NCI-H774 (cell line): ENCODE measurements around the gene MAGEH1.
"Not testable (repeated sequence)": the region's sequence is repeated elsewhere in the genome, so short reads cannot be mapped to it uniquely, and the experiment has no call there.

Experiments used
- DNase-seq: peaks from one replicate; lab custom pipeline; 2025; lab: John Stamatoyannopoulos, UW

MAGEH1 gene, protein sequence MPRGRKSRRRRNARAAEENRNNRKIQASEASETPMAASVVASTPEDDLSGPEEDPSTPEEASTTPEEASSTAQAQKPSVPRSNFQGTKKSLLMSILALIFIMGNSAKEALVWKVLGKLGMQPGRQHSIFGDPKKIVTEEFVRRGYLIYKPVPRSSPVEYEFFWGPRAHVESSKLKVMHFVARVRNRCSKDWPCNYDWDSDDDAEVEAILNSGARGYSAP

DNA sequence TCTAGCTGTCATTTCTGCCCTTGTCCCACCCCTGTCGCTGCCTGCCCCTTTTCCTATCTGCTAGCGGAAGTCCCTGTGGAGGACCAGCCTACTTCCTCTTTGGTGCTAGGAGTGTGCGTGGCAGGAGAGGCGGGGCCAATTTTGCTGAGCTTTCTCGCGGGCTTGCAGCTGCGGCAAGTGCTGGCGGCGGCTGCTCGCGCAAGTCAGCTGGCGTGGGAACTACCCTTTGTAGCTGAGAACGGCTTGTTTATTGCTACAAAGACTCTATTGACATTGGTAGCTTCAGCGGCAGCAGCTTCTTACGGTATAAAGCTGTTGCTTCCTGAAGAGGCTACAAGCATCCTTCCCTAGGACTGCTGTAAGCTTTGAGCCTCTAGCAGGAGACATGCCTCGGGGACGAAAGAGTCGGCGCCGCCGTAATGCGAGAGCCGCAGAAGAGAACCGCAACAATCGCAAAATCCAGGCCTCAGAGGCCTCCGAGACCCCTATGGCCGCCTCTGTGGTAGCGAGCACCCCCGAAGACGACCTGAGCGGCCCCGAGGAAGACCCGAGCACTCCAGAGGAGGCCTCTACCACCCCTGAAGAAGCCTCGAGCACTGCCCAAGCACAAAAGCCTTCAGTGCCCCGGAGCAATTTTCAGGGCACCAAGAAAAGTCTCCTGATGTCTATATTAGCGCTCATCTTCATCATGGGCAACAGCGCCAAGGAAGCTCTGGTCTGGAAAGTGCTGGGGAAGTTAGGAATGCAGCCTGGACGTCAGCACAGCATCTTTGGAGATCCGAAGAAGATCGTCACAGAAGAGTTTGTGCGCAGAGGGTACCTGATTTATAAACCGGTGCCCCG is at the start of gene MAGEH1:
MAGEH1 (plus strand) TSS at position 138 of the 843 bp plus-strand sequence; CDS start at position 386, 248 bp downstream.
- peak; percentile 41 for DNase-seq

DNA sequence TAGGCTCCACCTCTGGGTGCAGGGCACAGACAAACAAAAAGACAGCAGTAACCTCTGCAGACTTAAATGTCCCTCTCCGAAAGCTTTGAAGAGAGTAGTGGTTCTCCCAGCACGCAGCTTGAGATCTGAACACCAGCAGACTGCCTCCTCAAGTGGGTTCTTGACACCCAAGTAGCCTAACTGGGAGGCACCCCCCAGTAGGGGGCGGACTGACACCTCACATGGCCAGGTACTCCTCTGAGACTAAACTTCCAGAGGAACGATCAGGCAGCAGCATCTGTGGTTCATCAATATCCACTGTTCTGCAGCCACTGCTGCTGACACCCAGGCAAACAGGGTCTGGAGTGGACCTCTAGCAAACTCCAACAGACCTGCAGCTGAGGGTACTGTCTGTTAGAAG is 24.8 kb upstream of the MAGEH1 start:
- DNase-seq = not testable (repeated sequence)

DNA sequence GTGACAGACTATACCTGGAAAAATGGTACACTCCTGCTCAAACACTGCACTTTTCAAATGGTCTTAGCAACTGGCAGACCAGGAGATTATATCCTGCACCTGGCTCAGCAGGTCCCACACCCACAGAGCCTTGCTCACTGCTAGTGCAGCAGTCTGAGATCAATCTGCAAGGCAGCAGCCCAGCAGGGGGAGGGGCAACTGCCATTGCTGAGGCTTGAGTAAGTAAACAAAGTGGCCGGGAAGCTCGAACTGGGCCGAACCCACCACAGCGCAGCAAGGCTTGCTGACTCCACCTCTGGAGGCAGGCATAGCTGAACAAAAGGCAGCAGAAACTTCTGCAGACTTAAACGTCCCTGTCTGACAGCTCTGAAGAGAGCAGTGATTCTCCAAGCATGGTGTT is 8.5 kb upstream of the MAGEH1 start:
- DNase-seq = not testable (repeated sequence)

DNA sequence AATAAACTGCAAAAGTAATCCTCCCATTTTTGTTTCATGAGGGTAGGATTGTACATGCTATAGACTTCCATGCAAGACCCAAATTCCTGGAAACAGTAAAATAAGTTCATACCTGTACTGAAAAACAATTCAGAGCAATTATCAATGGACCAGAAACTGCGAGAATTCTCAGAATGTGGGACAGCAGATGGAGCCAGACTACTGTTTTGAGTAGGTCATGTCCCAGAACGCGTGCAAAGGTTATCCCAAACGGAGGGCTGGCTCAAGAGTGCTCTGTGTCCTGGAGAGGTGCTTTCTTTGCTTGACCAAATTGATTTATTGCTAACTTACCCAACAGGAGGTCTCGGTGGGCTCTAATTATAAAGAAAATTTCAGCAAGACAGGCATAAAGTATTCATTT is 1.7 kb upstream of the MAGEH1 start:
- DNase-seq = no peak

DNA sequence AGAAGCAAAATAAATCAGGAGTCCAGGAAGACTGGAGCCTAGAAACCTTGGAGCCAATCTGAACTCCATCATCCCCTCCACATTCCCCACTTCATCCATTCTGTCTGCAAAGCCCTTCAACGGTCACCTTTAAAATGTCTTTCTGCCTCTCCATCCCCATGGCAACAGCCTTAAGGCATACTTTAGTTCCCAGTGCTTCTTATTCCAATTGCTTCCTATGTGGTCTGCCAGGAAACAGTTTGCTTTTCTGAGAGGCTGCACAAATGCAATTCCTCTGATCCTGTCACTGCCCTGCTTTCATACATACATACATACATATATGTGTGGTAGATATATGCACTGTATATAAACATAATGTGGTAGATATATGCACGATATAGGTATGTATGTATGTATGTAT is 786 bp upstream of the MAGEH1 start:
- DNase-seq = no peak

DNA sequence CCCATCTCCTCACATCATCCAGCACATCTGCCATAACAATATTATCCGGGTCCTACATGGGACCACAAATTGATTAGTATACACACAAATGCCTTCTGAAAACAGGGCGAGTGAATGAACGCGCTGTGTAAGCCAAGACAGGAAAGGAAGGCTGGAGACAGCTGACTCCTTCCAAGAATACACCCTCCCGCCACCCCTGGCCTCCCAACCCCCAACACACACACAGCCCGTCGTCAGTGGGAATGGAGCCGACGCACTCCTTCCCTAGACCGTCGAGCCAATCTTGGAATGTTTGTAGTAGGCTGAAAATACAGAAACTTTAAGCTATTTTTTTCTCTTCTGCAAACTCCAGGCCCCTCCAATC is 319 bp upstream of the MAGEH1 start:
- DNase-seq = no peak

DNA sequence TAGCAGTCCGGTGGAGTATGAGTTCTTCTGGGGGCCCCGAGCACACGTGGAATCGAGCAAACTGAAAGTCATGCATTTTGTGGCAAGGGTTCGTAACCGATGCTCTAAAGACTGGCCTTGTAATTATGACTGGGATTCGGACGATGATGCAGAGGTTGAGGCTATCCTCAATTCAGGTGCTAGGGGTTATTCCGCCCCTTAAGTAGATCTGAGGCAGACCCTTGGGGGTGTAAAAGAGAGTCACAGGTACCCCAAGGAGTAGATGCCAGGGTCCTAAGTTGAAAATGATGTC is 852 bp downstream of the MAGEH1 start:
- DNase-seq = no peak

DNA sequence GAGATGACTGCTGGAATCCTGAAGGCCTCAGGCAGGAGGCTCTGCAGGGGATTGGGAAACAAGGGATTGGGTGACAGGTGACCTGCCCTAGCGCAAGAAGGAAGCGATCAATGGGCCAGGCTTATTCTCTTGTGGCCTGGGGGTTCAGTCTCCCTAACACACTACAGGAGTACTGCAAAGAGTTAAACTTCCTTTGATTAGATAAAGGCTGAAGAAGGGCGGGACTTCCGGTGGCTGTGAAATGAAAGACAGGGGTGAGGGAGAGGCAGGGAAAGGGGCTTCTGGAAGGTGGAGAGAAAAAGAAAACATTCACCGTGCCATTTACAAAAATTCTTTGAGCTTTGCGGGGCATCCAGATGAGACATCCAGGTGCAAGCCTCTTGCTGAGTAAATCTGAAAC is 3.8 kb downstream of the MAGEH1 start:
- DNase-seq = not testable (repeated sequence)

DNA sequence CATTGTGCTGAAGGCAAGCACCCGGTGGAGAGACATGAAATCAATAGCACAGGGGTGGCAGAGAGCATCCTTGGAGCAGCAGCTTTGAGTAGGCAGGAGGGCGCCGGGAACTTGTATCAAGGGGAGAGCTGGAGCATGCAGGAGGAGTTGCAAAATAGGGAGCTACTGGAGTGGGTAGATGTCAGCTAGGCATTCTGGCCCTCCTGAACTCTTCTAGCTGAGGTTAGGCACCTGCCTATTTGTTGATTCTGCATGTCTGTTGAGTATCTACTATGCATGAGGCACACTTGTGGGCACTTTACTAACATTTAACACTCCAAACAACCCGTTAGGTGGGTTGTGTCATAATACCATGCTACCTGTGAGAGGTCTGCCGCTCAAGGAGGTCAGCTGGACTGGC is 7.5 kb downstream of the MAGEH1 start:
- DNase-seq = not testable (repeated sequence)

DNA sequence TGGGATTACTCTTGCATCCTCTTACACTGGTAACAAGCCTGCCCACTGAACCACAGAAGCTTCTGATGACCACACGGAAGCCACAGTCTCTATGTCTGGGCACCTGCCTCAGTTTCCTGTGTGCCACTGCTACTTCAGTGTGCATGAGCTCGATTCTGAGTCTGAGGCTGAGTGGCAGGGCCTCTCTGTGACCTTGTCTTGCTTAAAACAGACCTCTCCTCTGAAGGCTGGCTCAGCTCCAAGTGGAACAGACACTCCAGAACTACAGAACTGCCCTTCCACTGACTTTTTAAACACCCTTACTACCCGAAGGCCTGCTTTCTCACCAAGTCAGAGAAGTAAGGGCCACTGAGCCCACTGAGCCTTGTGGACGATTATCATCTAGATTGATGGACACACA is 8.0 kb downstream of the MAGEH1 start:
- DNase-seq = not testable (repeated sequence)

DNA sequence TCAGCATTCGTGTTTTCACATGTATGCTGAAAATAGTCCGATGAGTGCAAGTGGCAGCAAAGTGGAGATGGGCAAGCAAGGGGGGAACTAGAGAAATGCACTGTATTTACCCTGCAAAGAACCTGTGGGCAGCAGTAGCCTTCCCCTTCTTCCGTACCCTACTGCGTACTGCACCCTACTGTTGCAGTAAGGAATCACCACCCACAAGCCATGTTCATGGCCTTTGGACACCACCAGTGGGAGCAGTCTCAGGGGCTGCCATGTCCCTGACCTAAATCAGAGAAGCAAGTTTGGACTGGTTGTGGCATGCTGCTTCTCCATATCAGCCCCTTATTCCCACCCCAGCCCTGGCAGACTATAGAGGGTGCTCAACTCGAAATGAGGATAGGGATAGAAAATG is 12.1 kb downstream of the MAGEH1 start:
- not testable (repeated sequence) for DNase-seq

DNA sequence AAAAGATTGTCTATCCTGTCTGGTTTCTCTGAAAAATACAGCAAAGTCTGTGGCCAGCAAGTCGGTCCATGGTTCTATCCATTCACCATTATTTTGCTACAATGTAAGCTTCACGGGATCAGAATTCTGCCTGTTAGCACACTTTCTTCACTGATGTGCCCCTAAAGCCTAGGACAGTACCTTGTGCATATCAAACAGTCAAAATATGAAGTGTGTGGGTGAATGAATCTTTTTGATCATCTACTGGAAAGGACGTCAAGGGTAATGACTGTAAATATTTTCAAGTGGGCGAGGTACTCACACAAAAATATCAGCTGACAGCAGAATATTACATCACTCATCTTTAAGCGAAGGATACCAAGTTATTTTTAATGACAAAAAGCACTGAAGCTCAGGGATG is 13.2 kb downstream of the MAGEH1 start:
- not testable (repeated sequence) for DNase-seq

DNA sequence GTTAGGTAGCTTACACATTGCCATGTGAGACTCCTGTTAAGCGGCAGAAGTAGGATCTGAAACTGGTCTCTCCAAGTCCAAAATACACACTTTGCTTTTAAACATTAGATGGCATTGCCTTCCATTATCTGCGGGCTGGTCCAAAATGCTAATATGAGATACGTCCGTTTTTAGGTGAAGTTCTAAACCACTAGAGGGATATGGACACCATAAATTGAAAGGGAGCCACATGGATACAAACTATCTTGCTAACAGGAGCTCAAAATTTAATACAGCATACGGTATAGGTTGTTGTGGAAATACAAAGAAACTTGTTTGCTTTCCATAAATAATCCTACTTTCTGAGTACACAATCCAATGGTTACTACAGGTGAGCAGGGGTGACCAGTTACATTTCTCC is 13.9 kb downstream of the MAGEH1 start:
- not testable (repeated sequence) for DNase-seq

DNA sequence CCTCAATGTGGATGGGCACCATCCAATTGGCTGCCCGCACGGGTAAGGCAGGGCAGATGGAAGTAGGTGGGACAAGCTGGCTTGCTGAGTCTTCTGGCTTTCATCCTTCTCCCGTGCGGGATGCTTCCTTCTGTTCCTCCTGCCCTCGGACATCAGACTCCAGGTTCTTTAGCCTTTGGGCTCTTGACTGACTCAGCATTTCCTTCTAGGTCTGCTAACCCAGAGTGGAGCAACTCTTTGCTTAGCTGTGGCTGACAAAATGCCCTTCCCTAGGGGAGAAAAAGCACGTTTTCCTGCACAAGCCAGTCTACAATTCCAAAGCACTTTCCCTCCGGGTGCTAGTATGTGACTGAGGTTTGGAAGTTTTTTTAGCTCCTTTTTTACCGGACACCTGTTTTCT is 28.0 kb downstream of the MAGEH1 start:
- DNase-seq = not testable (repeated sequence)

DNA sequence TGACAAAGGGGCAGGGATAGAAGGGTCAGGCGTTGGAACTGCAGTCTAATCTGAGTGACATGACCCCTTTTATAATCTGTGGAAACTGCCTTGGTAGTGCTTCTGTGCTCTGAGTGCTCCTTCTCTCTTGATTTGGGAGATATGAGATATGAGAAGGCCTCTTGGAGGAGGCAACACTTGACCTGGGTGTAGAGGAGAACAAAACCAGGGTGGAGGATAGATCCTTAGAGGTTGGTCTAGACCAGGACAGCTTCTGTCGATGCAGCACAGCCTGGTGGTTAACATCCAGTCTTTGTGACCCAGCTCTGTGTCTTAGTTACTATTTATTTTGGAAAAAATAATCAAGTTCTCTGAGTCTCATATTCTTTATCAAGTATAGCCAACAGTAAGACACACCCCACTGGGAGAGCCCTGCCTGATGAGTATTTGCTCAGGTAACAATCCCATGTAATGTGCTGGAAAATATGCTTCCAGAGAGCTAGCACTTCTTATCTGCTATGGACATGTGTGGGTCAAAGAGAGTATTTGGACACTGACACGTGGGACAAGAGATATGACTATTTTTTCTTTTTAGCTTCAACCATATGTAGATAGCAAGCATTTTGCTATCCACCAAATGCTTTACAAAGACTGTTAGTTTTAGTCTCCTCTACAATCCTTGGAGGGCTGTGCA is 28.6 kb downstream of the MAGEH1 start:
- DNase-seq = no peak

DNA sequence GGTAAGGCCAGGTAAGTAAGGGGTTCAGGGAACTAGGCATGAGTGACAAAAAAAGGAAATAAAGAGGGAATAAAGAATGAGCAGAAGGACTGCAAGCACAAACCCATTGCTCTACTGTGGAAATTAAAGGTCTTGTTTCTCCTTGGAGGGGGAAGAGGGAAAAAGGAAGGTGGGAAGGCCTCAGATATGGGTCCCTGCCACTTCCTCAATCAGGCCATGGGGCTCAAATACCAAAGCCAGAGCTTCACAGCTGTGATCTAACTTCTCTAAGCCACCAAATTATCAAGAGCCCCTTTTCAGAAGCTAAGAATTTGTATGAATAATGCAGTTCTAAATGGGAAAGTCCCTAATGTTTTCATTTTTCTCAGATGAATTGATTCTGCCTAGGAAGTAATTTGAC is 33.0 kb downstream of the MAGEH1 start:
- no peak for DNase-seq

DNA sequence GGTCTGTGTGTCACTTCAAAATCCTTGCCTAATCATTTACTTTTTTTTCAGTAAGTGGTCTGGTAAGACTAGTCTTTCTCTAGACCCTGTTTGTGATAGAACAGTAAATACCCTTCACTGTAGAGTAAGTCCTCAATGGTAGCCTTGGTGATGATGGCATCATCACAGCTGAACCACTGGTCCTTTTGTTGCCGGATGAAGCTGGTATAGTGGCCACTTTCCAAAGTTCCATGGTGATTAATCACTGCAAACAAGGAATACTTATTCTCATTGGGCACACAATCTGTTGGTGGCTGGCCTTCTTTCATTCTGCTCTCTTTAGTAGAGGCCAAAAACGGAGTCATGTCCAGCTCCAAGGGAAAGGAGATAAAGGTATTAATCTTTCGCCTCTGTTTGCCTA is 34.8 kb downstream of the MAGEH1 start:
- DNase-seq = no peak

DNA sequence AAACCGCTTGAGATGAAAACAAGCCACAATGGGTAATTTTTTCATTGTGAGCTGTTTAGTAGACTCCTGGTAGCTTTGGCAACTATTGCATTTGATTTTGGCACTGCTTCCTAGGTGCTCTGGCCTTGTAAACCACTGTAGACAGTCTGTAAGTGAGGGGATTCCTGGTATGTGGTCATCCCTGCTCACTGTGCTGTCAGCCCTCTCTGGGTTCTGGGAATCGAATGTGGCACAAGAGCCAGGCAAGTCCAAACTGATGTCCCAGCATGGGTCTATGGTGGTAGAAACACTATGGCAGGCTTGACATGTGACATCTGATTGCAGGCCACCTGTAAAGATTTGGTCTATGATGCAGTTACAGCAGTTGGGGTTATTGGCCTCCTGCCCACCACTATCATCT is 35.2 kb downstream of the MAGEH1 start:
- DNase-seq = no peak

DNA sequence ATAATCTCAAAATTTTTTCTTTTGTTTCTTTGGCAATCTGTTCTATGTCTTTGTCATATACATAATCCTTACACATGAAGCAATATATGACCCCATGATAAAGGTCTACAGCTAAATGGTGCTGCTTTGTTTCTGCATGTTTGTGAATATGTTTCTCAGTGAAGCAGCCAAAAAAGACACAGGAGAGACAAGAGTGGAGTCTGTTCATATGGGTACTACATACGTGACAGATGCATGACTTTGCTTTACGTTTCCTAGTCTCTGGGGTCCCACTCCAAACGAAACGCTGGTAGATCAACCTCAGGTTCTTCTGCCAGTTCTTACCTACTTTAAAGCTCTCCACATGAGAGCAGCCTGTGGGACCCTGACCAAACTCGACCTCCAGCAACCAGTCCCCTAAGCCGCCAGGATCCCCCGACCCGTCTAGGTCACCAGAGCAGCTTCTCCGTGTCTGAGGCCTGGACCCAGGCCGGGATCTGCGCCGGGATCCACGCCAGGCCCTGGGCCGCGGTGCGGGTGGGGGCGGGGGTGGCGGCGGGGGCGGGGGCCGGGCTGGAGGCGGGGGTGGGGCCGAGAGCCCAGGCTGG is 36.2 kb downstream of the MAGEH1 start:
- DNase-seq = no peak

DNA sequence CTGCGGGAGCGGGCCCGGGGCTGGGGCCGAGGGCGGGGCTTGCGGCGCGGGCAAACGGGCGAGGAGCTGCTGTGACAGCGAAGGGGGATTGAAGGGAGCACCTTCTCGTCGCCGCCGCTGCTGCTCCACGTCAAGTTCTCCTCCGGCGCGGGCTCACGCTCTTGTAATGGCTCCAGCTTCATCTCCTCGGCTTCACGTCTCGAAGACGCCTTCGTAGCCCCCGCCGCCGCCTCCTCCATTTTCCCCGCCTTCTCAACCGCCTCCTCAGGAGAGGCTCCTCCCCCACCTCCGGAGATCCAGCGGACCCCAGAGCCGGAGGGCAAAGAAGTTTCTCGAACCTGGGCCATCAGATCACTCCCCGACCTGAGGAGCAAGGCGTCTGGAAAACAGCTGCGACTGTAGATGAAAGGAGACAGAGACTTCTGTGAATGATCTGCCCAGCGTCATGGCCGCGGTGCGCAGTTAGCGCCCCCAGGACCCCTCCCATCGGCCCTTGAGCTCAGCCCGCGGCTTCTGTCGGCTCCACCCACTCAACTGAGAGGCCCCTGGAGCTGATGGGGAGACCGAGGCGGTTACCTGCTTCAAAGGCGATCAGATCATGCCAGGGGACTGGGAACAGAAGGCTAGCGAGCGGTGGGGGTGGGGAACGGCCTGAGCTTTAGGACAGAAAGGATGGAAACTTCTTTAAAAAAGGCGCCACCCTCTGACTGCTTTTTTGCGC is 36.8 kb downstream of the MAGEH1 start:
- DNase-seq = no peak

DNA sequence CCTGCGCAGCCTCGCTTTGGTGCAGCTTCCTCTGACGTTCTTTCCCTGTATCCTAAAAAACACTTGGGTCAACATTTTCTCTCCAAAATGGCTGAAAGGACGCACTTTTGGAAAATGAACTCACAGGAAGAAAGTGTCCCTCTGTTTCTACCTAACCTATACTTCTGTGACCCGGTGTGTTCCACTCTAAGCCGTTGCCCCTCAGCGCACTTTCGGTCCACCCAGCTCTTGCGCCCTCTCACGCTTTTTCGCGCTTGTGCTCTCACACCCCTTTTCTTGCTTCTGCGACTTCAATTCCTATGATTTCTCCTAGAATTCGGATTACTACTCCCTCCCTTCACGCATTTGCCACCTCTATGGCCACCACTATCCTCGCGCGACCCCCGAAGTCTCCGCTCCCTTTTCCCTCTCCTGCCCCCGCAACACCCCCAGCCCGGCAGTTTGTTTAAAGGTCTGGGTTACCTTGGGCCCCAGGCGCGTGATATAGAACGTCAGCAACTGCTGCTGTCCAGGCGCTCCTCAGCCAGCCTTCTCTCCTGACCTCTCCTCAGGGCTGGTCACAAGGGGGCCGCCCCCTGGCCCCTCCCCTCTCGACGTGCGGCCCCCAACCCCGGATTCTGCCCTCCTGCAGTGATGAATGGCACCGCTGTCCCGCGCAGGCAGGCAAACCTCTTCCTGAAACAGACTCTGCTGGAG is 37.5 kb downstream of the MAGEH1 start, which contains the start of gene USP51:
USP51 (minus strand) TSS at position 535 of the 696 bp plus-strand sequence. CDS start 909 bp downstream, outside the sequence.
- DNase-seq = no peak
